ENCODE measurements around the gene E2F3. TPM values are rescaled to one million over a fixed set of nuclear protein-coding genes. Genes with fewer than 3 reads are reported as not detected.
A peak's percentile ranks its signal among the peaks of the same experiment; 100 is the strongest.

Gene E2F3
- total and polyA plus RNA-seq, 4 donors = 5.4 to 36.4 (median 17.0) TPM

DNA sequence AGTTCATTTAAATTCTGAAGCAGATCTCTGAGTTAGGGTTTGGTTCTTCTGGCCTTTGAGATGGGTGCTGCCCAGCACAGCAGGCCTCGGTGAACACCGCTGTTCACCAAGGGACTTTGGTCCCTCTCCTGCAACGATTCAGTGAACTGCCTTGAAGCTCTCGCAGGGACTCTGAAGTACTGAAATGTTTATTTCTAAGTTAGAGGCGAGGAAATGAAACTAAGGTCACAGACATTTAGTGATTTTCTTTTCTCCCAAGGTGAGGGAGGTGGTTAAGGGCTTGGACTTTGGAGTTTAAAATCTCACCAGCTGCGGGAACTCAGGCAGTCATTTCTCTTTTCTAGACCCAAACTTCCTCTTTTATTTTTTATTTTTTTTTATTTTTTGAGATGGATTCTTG is 26.2 kb downstream of the E2F3 start:
- no peak for DNase-seq (ENCODE audit: low read depth in 4 of 6, low spot score in 6 of 6)
- Histone ChIP-seq H3K4me1 (ENCODE audit: control insufficient read depth, insufficient read depth, low read length) (no peaks in the 10 kb centered on the region), H3K36me3 (ENCODE audit: control insufficient read depth, insufficient read depth, low read length) (no peaks in the 10 kb centered on the region), H3K9me3 (ENCODE audit: control insufficient read depth, insufficient read depth, low read length) (no peaks in the 10 kb centered on the region), H3K27ac (ENCODE audit: low read depth, low read length) (no peak overlapping the region), H3K27me3 (ENCODE audit: control insufficient read depth, insufficient read depth, low read length) (no peaks in the 10 kb centered on the region), H3K4me3 (ENCODE audit: low read depth, low read length) (no peak overlapping the region)
- 71% methylated on average over 4 of the region's 6 CpGs for WGBS (ENCODE audit: insufficient coverage)

DNA sequence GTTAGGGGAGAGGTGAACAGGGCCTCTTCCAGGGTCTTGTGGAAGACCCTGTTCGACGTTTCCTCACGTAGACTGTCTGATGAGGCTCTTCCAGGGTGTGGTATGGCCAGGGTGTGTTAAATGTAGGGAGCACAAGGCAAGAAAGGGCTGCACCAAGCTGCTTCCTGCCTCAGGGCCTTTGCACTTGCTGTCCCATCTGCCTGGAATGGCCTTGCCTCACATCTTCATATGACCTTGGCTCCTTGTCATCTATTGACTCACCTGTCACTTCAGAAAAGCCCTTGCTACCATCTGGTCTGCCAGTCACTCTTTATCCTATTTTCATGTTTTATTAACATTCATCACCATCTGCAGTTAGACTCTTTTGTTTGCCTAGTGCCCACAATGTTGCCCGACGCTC is 31.0 kb downstream of the E2F3 start:
- Histone ChIP-seq H3K27ac (ENCODE audit: low read depth, low read length) (no peak overlapping the region), H3K36me3 (ENCODE audit: control insufficient read depth, insufficient read depth, low read length) (no peaks in the 10 kb centered on the region), H3K4me3 (ENCODE audit: low read depth, low read length) (no peak overlapping the region), H3K9me3 (ENCODE audit: control insufficient read depth, insufficient read depth, low read length) (no peaks in the 10 kb centered on the region), H3K4me1 (ENCODE audit: control insufficient read depth, insufficient read depth, low read length) (peaks cover 5% of the 10 kb centered on the region), H3K27me3 (ENCODE audit: control insufficient read depth, insufficient read depth, low read length) (no peaks in the 10 kb centered on the region)
- WGBS (ENCODE audit: insufficient coverage) = 83% methylated on average over 5 of the region's 5 CpGs
- no peak for DNase-seq (ENCODE audit: low read depth in 4 of 6, low spot score in 6 of 6)

DNA sequence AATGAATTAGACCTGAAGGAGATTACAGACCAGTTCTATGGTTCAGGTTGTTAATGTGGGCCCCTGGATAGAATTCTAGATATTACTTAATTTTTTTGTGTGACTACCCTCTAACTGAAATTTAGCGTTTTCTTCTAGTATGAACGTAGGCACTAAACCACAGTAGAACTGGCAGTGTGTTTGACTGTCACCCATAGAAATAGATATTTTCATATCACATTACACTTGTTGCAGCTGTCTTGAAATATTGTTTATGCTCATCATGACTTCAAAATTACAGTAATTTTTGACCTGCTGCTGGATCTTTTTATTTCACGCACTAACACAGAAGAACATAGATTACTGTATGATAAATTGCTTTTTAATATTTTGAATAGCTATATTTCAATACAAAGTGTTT is 31.6 kb downstream of the E2F3 start:
- H3K27me3 ChIP-seq (ENCODE audit: control insufficient read depth, insufficient read depth, low read length) = no peaks in the 10 kb centered on the region
- peaks cover 5% of the 10 kb centered on the region for H3K4me1 ChIP-seq (ENCODE audit: control insufficient read depth, insufficient read depth, low read length)
- no peak overlapping the region for H3K27ac ChIP-seq (ENCODE audit: low read depth, low read length)
- WGBS (ENCODE audit: insufficient coverage) = no CpG with 5 or more reads among the region's 3 CpGs
- no peaks in the 10 kb centered on the region for H3K36me3 ChIP-seq (ENCODE audit: control insufficient read depth, insufficient read depth, low read length)
- no peak overlapping the region for H3K4me3 ChIP-seq (ENCODE audit: low read depth, low read length)
- DNase-seq (ENCODE audit: low read depth in 4 of 6, low spot score in 6 of 6) = no peak
- H3K9me3 ChIP-seq (ENCODE audit: control insufficient read depth, insufficient read depth, low read length) = no peaks in the 10 kb centered on the region

DNA sequence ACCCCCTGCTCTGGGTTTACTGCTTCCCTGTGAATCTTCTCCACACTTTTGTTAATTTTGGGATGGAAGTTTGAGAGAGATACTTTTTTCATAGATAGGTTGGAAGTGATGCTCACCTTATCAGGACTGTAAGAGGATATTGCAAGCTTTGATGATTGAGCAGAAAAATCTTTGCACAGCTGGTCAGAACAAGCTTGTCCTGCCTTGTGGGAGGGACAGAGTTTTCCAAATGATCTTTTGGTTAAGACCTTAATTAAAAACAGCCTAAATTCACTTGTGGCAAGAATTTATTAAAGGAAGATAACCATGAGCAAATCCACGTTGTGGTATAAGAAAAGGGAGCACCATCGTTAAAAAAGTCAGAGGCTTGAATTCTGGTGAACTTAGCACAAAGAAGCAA is 32.2 kb downstream of the E2F3 start:
- no peaks in the 10 kb centered on the region for H3K27me3 ChIP-seq (ENCODE audit: control insufficient read depth, insufficient read depth, low read length)
- H3K4me1 ChIP-seq (ENCODE audit: control insufficient read depth, insufficient read depth, low read length) = peaks cover 5% of the 10 kb centered on the region
- H3K36me3 ChIP-seq (ENCODE audit: control insufficient read depth, insufficient read depth, low read length) = no peaks in the 10 kb centered on the region
- no peak overlapping the region for H3K27ac ChIP-seq (ENCODE audit: low read depth, low read length)
- no peak overlapping the region for H3K4me3 ChIP-seq (ENCODE audit: low read depth, low read length)
- no peak for DNase-seq (ENCODE audit: low read depth in 4 of 6, low spot score in 6 of 6)
- no peaks in the 10 kb centered on the region for H3K9me3 ChIP-seq (ENCODE audit: control insufficient read depth, insufficient read depth, low read length)
- 80% methylated on average over 1 of the region's 2 CpGs for WGBS (ENCODE audit: insufficient coverage)

DNA sequence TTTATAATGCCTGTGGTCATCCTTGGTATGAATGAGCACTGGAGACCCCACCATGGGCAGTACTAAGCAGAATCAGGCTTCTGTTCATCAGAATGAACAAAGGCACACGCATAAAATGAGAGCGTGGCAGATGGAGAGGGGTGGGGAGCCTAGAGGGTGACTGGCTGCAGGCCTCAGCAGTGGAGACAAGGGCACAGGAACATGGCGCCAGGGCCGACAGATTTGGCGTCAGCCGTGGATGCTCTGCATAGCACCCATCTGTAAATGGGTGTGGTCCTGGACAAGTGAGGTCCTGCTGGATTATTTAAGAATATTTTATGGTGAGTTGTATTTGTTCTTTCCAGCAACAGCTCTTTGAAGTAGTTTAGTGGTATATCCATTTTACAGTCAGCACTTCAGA is 33.1 kb downstream of the E2F3 start:
- peak in 1 of 6 donors; percentile 54 for DNase-seq (ENCODE audit: low read depth in 4 of 6, low spot score in 6 of 6)
- H3K4me1 ChIP-seq (ENCODE audit: control insufficient read depth, insufficient read depth, low read length) = peaks cover 5% of the 10 kb centered on the region
- H3K36me3 ChIP-seq (ENCODE audit: control insufficient read depth, insufficient read depth, low read length) = no peaks in the 10 kb centered on the region
- no peak overlapping the region for H3K4me3 ChIP-seq (ENCODE audit: low read depth, low read length)
- H3K27ac ChIP-seq (ENCODE audit: low read depth, low read length) = no peak overlapping the region
- H3K27me3 ChIP-seq (ENCODE audit: control insufficient read depth, insufficient read depth, low read length) = no peaks in the 10 kb centered on the region
- no peaks in the 10 kb centered on the region for H3K9me3 ChIP-seq (ENCODE audit: control insufficient read depth, insufficient read depth, low read length)
- WGBS (ENCODE audit: insufficient coverage) = 71% methylated on average over 6 of the region's 6 CpGs

DNA sequence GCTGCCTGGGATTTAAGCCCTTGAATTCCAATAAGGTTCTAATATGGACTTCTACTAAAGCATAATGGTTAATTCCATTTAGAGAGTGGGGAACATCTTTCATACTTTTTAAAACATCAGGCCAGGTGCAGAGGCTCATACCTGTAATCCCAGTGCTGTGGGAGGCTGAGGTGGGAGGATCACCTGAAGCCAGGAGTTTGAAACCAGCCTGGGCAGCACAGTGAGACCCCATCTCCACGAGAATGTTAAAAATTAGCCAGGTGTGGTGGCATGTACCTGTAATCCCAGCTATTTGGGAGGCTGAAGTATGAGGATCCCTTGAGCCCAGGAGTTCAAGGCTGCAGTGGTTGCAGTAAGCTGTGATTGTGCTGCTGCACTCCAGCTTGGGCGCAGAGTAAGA is 35.0 kb downstream of the E2F3 start:
- DNase-seq (ENCODE audit: low read depth in 4 of 6, low spot score in 6 of 6) = no peak
- Histone ChIP-seq H3K9me3 (ENCODE audit: control insufficient read depth, insufficient read depth, low read length) (no peaks in the 10 kb centered on the region), H3K27me3 (ENCODE audit: control insufficient read depth, insufficient read depth, low read length) (no peaks in the 10 kb centered on the region), H3K4me3 (ENCODE audit: low read depth, low read length) (no peak overlapping the region), H3K36me3 (ENCODE audit: control insufficient read depth, insufficient read depth, low read length) (no peaks in the 10 kb centered on the region), H3K4me1 (ENCODE audit: control insufficient read depth, insufficient read depth, low read length) (peaks cover 5% of the 10 kb centered on the region), H3K27ac (ENCODE audit: low read depth, low read length) (no peak overlapping the region)
- 96% methylated on average over 2 of the region's 2 CpGs for WGBS (ENCODE audit: insufficient coverage)

DNA sequence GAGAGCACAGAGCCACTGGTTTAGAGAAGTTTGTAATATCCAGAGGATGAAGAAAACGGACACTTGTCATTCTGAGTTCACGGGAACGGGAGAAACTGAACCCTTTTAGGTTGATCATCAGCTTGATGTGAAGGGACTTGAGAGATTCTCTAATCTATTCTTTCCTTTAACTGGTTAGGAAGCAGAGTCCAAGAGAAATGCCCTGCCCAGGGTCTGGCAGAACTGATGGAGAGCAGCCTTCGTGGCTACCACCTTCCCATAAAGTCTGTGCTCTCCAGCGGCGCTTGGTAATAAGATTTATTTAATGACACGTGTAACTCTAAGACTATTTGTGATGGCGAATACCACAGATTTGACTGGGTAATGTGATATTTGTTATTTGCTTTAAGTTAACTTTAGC is 36.0 kb downstream of the E2F3 start:
- Histone ChIP-seq H3K4me3 (ENCODE audit: low read depth, low read length) (no peak overlapping the region), H3K36me3 (ENCODE audit: control insufficient read depth, insufficient read depth, low read length) (no peaks in the 10 kb centered on the region), H3K9me3 (ENCODE audit: control insufficient read depth, insufficient read depth, low read length) (no peaks in the 10 kb centered on the region), H3K4me1 (ENCODE audit: control insufficient read depth, insufficient read depth, low read length) (peaks cover 5% of the 10 kb centered on the region), H3K27ac (ENCODE audit: low read depth, low read length) (no peak overlapping the region), H3K27me3 (ENCODE audit: control insufficient read depth, insufficient read depth, low read length) (no peaks in the 10 kb centered on the region)
- 92% methylated on average over 8 of the region's 8 CpGs for WGBS (ENCODE audit: insufficient coverage)
- no peak for DNase-seq (ENCODE audit: low read depth in 4 of 6, low spot score in 6 of 6)

DNA sequence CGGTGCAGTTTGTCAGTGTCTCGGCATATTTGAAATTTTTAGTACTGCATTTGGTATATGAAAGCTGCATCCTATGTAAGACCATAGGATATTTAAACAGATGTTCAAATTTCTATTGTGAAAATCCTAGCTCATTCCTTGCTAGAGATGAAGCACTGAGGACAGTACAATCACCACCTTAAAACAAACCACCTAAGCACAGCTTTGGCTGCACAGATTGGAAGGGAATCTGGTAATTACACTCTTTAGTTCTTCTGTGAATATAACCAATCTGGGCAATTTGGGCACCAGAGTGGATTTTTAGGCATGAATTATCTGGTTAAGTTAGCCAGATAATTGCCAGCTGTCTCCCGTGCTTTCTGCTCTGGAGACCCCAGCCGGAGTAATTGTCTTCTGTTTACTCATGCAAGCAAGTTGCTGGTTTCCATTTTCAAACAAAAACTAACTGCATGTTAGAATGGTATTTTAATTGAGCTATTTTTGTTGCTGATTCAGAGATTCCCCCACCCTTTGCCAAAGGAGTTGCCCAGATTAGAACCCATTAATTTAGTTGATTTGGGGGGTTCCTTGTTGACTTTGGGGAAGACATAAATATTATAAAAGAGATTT is 36.9 kb downstream of the E2F3 start:
- peak in 2 of 6 donors; percentile 60 to 69 for DNase-seq (ENCODE audit: low read depth in 4 of 6, low spot score in 6 of 6)
- Histone ChIP-seq H3K4me1 (ENCODE audit: control insufficient read depth, insufficient read depth, low read length) (peaks cover 5% of the 10 kb centered on the region), H3K9me3 (ENCODE audit: control insufficient read depth, insufficient read depth, low read length) (no peaks in the 10 kb centered on the region), H3K27me3 (ENCODE audit: control insufficient read depth, insufficient read depth, low read length) (no peaks in the 10 kb centered on the region), H3K4me3 (ENCODE audit: low read depth, low read length) (peak overlapping the region; percentile 7), H3K36me3 (ENCODE audit: control insufficient read depth, insufficient read depth, low read length) (no peaks in the 10 kb centered on the region), H3K27ac (ENCODE audit: low read depth, low read length) (no peak overlapping the region)
- WGBS (ENCODE audit: insufficient coverage) = no CpG with 5 or more reads among the region's 4 CpGs

DNA sequence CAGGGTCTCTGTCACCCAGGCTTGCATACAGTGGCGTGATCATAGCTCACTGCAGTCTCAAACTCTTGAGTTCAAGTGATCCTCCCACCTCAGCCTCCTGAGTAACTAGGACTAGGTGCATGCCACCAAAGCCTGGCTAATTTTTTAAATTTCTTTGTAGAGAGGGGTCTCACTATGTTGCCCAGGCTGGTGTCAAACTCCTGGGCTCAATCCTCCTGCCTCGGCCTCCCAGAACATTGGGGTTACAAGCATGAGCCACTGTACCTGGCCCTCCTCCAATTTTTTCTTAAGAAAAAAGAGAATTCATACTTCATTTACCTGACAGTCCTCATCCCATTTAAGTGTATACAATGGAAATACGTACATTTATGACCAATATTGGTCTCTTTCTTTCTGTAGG is 37.9 kb downstream of the E2F3 start:
- no peaks in the 10 kb centered on the region for H3K9me3 ChIP-seq (ENCODE audit: control insufficient read depth, insufficient read depth, low read length)
- no peaks in the 10 kb centered on the region for H3K36me3 ChIP-seq (ENCODE audit: control insufficient read depth, insufficient read depth, low read length)
- DNase-seq (ENCODE audit: low read depth in 4 of 6, low spot score in 6 of 6) = no peak
- no peak overlapping the region for H3K4me3 ChIP-seq (ENCODE audit: low read depth, low read length)
- H3K4me1 ChIP-seq (ENCODE audit: control insufficient read depth, insufficient read depth, low read length) = peaks cover 5% of the 10 kb centered on the region
- no peak overlapping the region for H3K27ac ChIP-seq (ENCODE audit: low read depth, low read length)
- WGBS (ENCODE audit: insufficient coverage) = 94% methylated on average over 2 of the region's 3 CpGs
- H3K27me3 ChIP-seq (ENCODE audit: control insufficient read depth, insufficient read depth, low read length) = no peaks in the 10 kb centered on the region

DNA sequence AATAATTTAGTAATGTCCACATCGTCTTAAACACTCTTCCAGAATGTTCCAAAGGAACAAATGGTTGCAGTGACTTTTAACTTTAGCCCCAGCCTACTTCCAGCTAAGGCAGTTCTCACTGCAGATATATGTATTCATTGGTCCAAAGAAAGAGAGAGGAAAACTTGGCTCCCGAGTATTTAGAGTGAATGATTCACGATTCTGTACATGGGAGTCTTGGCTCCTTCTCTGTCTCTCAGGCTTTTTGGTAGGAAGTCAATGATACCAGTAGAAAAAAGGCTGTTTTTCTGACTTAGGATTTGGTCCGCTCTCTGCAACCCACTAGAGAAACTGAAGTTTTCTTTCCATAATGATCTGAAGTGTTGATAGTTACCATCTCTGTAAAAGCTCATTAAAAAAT is 38.6 kb downstream of the E2F3 start:
- Histone ChIP-seq H3K36me3 (ENCODE audit: control insufficient read depth, insufficient read depth, low read length) (no peaks in the 10 kb centered on the region), H3K27me3 (ENCODE audit: control insufficient read depth, insufficient read depth, low read length) (no peaks in the 10 kb centered on the region), H3K27ac (ENCODE audit: low read depth, low read length) (no peak overlapping the region), H3K4me1 (ENCODE audit: control insufficient read depth, insufficient read depth, low read length) (no peaks in the 10 kb centered on the region), H3K9me3 (ENCODE audit: control insufficient read depth, insufficient read depth, low read length) (no peaks in the 10 kb centered on the region), H3K4me3 (ENCODE audit: low read depth, low read length) (no peak overlapping the region)
- 71% methylated on average over 2 of the region's 4 CpGs for WGBS (ENCODE audit: insufficient coverage)
- DNase-seq (ENCODE audit: low read depth in 4 of 6, low spot score in 6 of 6) = peak in 1 of 6 donors; percentile 53
